ENCODE measurements around the gene SBK2. TPM values are rescaled to one million over a fixed set of nuclear protein-coding genes. Genes with fewer than 3 reads are reported as not detected.

The SBK2 gene
- total RNA-seq, 1 donor from 2014 or later, result 1.0 TPM

DNA sequence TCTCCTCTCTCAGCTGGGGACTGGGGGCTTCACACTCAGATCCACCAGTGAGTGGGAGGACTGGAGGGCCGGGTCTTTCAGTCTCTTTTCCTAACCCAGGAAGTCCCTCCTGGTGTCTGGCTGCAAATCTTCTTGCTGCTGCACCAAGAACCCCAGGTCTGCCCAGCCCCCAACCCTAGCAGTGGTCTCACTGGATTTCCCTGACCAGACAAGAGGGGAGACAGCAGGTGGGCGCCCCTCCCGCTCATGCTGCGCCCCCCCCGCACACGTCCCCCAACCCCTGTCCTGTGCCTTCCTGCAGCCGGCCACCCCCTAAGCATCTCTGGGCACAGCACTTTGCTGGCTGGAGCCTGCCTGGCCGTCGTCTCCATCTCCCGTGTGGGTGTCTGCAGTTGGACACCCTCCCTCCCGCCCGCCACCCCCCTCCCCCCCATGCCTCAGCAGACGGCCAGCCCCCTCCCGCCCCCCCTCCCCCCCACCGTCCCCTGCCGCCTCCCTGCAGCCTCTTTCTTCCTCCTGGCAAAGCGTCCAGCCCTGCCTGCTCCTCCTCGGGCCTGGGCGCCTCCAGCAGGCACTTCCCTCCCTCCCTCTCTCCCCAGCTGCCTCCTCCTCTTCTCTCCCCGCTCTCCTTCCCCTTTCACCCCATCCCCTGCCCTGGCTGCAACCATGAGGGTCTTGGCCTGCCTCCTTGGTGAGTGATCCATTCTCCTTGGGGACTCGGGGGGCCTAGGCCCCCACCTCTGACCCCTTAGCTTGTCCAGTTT lies 48.8 kb downstream of the SBK2 start, which contains the start of gene SSC5D:
Gene SSC5D, plus strand, starts transcription at position 513 of the 764 bp plus-strand sequence. Its CDS starts 154 bp downstream, at position 667.
- peak within 1 kb of the TSS in 2 of 3 donors; percentile 22 to 38 for H3K4me3 ChIP-seq (ENCODE audit: low read length in 3 of 3)
- peak within 1 kb of the TSS; percentile 88 for H3K27ac ChIP-seq (ENCODE audit: low read depth, low read length)
- peaks cover 7 to 41% (median 26%) of the 10 kb centered on the region in 3 donors for H3K27me3 ChIP-seq (ENCODE audit: control insufficient read depth in 3 of 3, insufficient read depth in 3 of 3, low read length in 3 of 3)
- no peaks in the 10 kb centered on the region for H3K9me3 ChIP-seq (ENCODE audit: control insufficient read depth in 3 of 3, low read length in 3 of 3)
- peaks cover 0 to 4% (median 0%) of the 10 kb centered on the region in 3 donors for H3K36me3 ChIP-seq (ENCODE audit: control insufficient read depth in 3 of 3, insufficient read depth in 3 of 3, low read length in 3 of 3)
- H3K9ac ChIP-seq (ENCODE audit: low read depth in 1 of 3, low read length in 3 of 3), result peak within 1 kb of the TSS; percentile 51 to 60 (median 56)
- peaks cover 28 to 44% (median 41%) of the 10 kb centered on the region in 3 donors for H3K4me1 ChIP-seq (ENCODE audit: control insufficient read depth in 3 of 3, insufficient read depth in 3 of 3, low read length in 3 of 3)

DNA sequence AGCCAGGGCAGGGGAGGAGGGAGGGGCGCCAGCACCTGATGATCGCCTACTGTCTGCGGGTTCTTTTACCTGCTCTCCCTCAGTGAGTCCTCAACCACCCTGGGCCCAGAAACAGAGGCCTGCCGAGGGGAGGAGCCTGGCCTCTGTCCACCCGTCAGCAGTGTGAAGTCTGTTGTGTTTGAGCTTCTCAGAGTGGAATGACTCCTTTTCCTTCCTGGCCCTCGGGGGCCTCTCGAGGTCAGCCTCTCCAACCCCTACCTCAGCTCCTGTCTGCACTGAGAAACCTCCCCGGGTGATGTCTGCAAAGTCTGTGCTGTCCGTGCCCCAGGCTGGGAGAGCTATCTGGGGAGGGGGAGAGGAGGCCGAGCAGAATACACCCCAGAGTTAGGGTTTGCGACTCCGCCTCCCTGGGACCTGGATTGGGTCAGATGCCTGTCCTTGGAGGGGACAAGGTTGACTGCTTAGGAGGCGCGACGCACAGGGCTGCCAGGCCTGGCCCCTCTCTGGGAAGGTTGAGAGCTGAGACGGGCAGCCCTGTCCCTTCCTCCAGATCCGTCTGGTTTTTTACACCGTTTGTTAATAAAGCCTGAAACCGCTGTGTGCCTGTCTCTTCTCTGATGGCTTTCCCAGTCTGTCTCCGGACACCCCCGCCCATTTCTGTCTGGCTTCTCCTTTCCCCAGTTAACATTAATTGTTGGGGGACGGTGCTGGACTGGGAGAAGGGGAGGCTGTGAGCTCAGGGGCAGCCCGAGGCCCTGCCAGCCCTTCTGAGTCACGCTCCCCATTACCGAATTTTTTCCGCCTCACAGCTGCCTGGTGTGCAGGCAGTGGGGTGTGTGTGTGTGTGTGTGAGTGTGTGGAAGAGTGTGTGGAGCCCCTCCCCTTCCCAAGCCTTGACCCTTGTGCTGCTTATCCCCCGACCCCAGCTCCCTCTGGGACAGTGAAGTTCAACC lies 49.7 kb downstream of the SBK2 start:
- H3K4me3 ChIP-seq (ENCODE audit: low read length in 3 of 3), result peak overlapping the region in 1 of 3 donors; percentile 22
- peaks cover 4 to 9% (median 5%) of the 10 kb centered on the region in 3 donors for H3K36me3 ChIP-seq (ENCODE audit: control insufficient read depth in 3 of 3, insufficient read depth in 3 of 3, low read length in 3 of 3)
- peak overlapping the region; percentile 88 for H3K27ac ChIP-seq (ENCODE audit: low read depth, low read length)
- H3K9ac ChIP-seq (ENCODE audit: low read depth in 1 of 3, low read length in 3 of 3), result peak overlapping the region; percentile 51 to 60 (median 56)
- no peaks in the 10 kb centered on the region for H3K9me3 ChIP-seq (ENCODE audit: control insufficient read depth in 3 of 3, low read length in 3 of 3)
- H3K4me1 ChIP-seq (ENCODE audit: control insufficient read depth in 3 of 3, insufficient read depth in 3 of 3, low read length in 3 of 3), result peaks cover 25 to 41% (median 37%) of the 10 kb centered on the region in 3 donors
- peaks cover 7 to 38% (median 22%) of the 10 kb centered on the region in 3 donors for H3K27me3 ChIP-seq (ENCODE audit: control insufficient read depth in 3 of 3, insufficient read depth in 3 of 3, low read length in 3 of 3)

DNA sequence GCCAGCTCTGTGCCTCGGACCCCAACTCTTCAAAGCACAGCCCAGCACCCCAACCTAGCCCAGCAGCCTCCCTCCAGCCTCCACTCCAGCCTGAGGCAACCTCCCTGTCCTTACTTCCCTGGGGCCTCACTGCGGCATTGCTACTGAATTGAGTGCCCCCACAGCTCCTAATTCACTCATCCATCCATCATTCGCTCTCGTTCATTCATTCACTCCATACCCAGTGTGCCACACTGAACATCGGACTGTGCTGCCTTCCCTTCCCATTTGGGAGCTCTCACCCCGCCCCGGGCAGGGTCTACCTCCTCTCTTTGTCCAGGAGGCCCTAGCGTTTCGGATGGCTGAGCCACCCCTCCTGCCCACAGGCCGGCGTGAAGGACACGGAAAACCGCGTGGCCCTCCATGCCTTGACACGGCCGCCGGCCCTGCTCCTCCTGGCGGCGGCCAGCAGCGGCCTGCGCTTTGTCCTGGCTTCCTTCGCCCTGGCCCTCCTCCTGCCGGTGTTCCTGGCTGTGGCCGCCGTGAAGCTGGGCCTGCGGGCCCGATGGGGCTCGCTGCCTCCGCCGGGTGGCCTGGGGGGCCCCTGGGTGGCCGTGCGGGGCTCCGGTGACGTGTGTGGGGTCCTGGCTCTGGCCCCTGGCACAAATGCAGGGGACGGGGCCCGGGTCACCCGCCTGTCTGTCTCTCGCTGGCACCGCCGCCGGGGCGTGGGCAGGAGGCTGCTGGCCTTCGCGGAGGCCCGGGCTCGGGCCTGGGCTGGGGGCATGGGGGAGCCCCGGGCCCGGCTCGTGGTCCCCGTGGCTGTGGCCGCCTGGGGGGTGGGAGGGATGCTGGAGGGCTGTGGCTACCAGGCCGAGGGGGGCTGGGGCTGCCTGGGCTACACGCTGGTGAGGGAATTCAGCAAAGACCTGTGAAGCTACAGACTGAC lies 50.6 kb downstream of the SBK2 start:
- Histone ChIP-seq H3K9ac (ENCODE audit: low read depth in 1 of 3, low read length in 3 of 3) (peak overlapping the region; percentile 51 to 60 (median 56)), H3K4me3 (ENCODE audit: low read length in 3 of 3) (peak overlapping the region; percentile 9 to 45 (median 24)), H3K27me3 (ENCODE audit: control insufficient read depth in 3 of 3, insufficient read depth in 3 of 3, low read length in 3 of 3) (peaks cover 7 to 29% (median 13%) of the 10 kb centered on the region in 3 donors), H3K4me1 (ENCODE audit: control insufficient read depth in 3 of 3, insufficient read depth in 3 of 3, low read length in 3 of 3) (peaks cover 25 to 41% (median 37%) of the 10 kb centered on the region in 3 donors), H3K36me3 (ENCODE audit: control insufficient read depth in 3 of 3, insufficient read depth in 3 of 3, low read length in 3 of 3) (peaks cover 4 to 9% (median 5%) of the 10 kb centered on the region in 3 donors), H3K9me3 (ENCODE audit: control insufficient read depth in 3 of 3, low read length in 3 of 3) (no peaks in the 10 kb centered on the region), H3K27ac (ENCODE audit: low read depth, low read length) (peak overlapping the region; percentile 88)

DNA sequence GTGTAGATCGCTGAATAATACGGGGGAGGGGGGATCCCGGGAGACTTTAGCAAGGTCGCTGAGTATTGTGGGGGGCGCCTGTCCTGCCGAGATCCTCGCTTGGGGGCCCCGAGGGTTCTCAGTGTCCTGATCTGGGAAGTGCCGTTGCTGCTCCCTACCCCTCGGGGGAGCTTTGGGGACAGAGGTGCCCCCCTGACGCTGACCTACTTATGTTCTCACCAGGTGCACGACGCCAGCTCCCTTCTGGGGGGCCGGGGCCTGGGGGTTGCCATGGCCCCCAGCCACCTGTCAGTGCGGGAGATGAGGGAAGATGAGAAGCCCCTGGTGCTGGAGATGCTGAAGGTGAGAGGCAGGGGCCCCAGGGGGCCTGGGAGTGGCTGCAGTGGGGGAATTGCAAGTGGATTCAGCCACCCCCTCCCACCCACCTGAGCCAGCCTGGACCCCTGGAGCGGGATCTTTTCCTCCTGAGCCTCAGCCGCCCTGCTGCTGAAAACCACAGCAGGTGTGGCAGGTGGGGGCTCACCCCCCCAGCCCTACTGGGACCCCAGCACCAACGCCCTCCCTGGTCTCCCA lies 51.4 kb downstream of the SBK2 start:
- Histone ChIP-seq H3K4me1 (ENCODE audit: control insufficient read depth in 3 of 3, insufficient read depth in 3 of 3, low read length in 3 of 3) (peaks cover 25 to 41% (median 37%) of the 10 kb centered on the region in 3 donors), H3K27ac (ENCODE audit: low read depth, low read length) (peak overlapping the region; percentile 88), H3K9ac (ENCODE audit: low read depth in 1 of 3, low read length in 3 of 3) (peak overlapping the region in 2 of 3 donors; percentile 65 to 66), H3K27me3 (ENCODE audit: control insufficient read depth in 3 of 3, insufficient read depth in 3 of 3, low read length in 3 of 3) (peaks cover 7 to 27% (median 7%) of the 10 kb centered on the region in 3 donors), H3K9me3 (ENCODE audit: control insufficient read depth in 3 of 3, low read length in 3 of 3) (no peaks in the 10 kb centered on the region), H3K4me3 (ENCODE audit: low read length in 3 of 3) (peak overlapping the region; percentile 30 to 67 (median 62)), H3K36me3 (ENCODE audit: control insufficient read depth in 3 of 3, insufficient read depth in 3 of 3, low read length in 3 of 3) (peaks cover 4 to 9% (median 6%) of the 10 kb centered on the region in 3 donors)

DNA sequence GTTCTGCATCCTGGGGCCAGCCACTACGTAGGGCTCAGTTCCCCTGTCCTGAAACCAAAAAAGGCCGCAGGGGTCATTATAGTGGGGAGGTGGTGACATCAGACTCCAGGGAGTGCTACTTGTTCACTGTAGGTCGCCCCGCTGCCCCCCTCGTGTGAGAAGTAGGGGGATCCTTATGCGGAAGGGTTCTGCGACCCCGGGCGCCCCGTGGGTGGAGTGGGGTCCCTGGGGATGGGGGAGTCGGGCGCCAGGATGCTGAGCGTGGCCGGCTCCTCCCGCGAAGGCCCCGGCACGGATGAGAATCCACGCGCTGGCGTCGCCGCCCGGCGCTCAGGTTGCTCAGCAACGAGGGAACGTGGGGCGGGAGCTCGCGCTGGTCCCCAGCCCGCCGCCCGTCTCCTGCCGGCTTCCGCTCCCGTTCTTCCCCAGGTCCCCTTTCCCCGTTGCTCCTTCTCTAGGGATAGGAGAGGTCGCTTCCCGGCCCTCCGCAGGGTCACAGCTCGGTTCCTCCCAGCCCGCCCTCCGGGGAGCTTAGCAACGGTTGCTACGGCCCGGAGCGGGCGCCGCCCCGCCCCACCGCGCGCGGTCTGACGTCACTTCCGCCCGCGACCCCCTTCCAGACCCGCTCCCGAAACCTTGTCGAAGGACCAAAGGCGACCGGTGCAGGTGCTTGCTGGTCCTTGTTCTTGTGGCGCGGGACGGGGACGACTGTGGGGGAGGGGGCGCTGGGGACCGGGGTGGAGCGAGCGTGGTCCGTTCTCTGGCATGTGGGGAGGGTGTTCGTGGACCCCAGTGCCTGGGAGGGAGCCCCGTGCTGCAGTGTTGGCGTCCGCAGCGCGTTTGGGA lies 52.1 kb downstream of the SBK2 start, which contains the start of gene NAT14:
Gene NAT14, plus strand, starts transcription at position 596 of the 846 bp plus-strand sequence. CDS start 521 bp downstream, outside the sequence.
- Histone ChIP-seq H3K9me3 (ENCODE audit: control insufficient read depth in 3 of 3, low read length in 3 of 3) (no peaks in the 10 kb centered on the region), H3K4me1 (ENCODE audit: control insufficient read depth in 3 of 3, insufficient read depth in 3 of 3, low read length in 3 of 3) (peaks cover 25 to 41% (median 39%) of the 10 kb centered on the region in 3 donors)

DNA sequence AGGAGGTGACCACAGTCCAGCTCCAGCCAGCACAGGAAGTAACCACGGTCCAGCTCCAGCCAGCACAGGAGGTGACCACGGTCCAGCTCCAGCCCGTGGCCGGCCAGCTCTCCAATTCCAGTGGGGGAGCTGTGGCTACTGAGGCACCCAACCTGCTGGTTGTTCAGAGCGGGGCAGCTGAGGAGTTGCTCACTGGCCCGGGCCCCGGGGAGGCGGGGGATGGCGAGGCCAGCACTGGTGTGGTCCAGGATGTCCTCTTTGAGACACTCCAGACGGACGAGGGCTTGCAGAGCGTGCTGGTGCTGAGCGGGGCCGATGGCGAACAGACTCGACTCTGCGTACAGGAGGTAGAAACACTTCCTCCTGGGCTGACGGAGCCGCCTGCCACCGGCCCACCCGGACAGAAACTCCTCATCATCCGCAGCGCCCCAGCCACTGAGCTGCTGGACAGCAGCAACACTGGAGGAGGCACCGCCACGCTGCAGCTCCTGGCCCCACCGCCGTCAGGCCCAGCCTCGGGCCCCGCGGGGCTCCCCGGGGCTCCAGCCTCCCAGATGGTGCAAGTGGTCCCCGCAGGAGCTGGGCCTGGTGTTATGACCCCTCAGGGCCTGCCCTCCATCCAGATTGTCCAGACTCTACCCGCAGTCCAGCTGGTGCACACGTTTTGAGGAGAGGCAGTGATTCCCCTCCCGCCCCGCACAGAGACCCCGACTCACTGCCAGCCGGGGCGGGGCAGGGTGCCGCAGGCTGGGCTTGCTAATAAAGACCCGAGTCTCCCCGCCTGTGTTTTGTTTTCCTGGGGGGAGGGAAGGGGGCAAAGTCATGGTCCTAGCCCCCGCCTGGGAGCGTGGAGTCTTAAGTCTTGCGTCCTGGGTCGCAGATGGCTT lies 53.0 kb downstream of the SBK2 start:
- Histone ChIP-seq H3K9ac (ENCODE audit: low read depth in 1 of 3, low read length in 3 of 3) (peak overlapping the region in 2 of 3 donors; percentile 50 to 66), H3K4me3 (ENCODE audit: low read length in 3 of 3) (peak overlapping the region; percentile 60 to 67 (median 62))

More for the DNA sequence above, 52.1 kb downstream of the SBK2 start, which contains the start of gene NAT14:
- Histone ChIP-seq H3K4me3 (ENCODE audit: low read length in 3 of 3) (peak within 1 kb of the TSS; percentile 60 to 67 (median 62)), H3K27me3 (ENCODE audit: control insufficient read depth in 3 of 3, insufficient read depth in 3 of 3, low read length in 3 of 3) (peaks cover 7 to 27% (median 7%) of the 10 kb centered on the region in 3 donors), H3K9ac (ENCODE audit: low read depth in 1 of 3, low read length in 3 of 3) (peak within 1 kb of the TSS; percentile 50 to 66 (median 65)), H3K36me3 (ENCODE audit: control insufficient read depth in 3 of 3, insufficient read depth in 3 of 3, low read length in 3 of 3) (peaks cover 4 to 9% (median 6%) of the 10 kb centered on the region in 3 donors), H3K27ac (ENCODE audit: low read depth, low read length) (peak within 1 kb of the TSS; percentile 88)

DNA sequence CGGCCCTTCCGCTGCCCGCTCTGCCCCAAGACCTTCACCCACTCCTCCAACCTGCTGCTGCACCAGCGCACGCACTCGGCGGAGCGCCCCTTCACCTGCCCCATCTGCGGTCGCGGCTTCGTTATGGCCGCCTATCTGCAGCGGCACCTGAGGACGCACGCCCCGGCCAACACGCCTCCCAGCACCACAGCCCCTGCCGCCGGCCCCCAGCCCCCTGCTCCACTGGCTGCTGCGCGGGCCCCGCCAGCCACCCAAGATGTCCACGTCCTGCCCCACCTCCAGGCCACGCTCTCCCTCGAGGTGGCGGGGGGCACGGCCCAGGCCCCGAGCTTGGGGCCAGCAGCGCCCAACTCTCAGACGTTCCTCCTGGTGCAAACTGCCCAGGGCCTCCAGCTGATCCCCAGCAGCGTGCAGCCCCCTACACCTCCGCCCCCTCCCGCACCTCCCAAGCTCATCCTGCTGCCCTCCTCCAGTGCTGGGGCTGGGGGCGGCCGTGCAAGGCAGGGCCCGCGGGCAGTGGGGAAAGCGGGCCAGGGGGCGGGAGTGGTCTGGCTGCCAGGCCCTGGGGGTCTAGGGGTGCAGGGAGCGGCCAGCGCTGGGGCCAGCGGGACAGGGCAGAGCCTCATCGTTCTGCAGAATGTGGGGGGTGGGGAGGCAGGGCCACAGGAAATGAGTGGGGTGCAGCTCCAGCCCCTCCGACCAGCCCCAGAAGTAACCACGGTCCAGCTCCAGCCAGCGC lies 53.8 kb downstream of the SBK2 start:
- no peak overlapping the region for H3K9ac ChIP-seq (ENCODE audit: low read depth in 1 of 3, low read length in 3 of 3)
- H3K36me3 ChIP-seq (ENCODE audit: control insufficient read depth in 3 of 3, insufficient read depth in 3 of 3, low read length in 3 of 3), result peaks cover 6 to 9% (median 7%) of the 10 kb centered on the region in 3 donors
- peaks cover 27 to 48% (median 44%) of the 10 kb centered on the region in 3 donors for H3K4me1 ChIP-seq (ENCODE audit: control insufficient read depth in 3 of 3, insufficient read depth in 3 of 3, low read length in 3 of 3)
- peaks cover 0 to 18% (median 7%) of the 10 kb centered on the region in 3 donors for H3K27me3 ChIP-seq (ENCODE audit: control insufficient read depth in 3 of 3, insufficient read depth in 3 of 3, low read length in 3 of 3)
- H3K9me3 ChIP-seq (ENCODE audit: control insufficient read depth in 3 of 3, low read length in 3 of 3), result no peaks in the 10 kb centered on the region
- no peak overlapping the region for H3K27ac ChIP-seq (ENCODE audit: low read depth, low read length)
- H3K4me3 ChIP-seq (ENCODE audit: low read length in 3 of 3), result no peak overlapping the region

More for the DNA sequence above, 53.0 kb downstream of the SBK2 start:
- Histone ChIP-seq H3K36me3 (ENCODE audit: control insufficient read depth in 3 of 3, insufficient read depth in 3 of 3, low read length in 3 of 3) (peaks cover 6 to 9% (median 7%) of the 10 kb centered on the region in 3 donors), H3K27ac (ENCODE audit: low read depth, low read length) (peak overlapping the region; percentile 88), H3K9me3 (ENCODE audit: control insufficient read depth in 3 of 3, low read length in 3 of 3) (no peaks in the 10 kb centered on the region), H3K27me3 (ENCODE audit: control insufficient read depth in 3 of 3, insufficient read depth in 3 of 3, low read length in 3 of 3) (peaks cover 0 to 21% (median 7%) of the 10 kb centered on the region in 3 donors), H3K4me1 (ENCODE audit: control insufficient read depth in 3 of 3, insufficient read depth in 3 of 3, low read length in 3 of 3) (peaks cover 25 to 42% (median 40%) of the 10 kb centered on the region in 3 donors)

Measured in skeletal muscle tissue (tissue), 4 donors.